ENCODE data around the gene ZNF226. TPM values are rescaled to one million over a fixed set of nuclear protein-coding genes. Genes with fewer than 3 reads are reported as not detected.
"Not testable (repeated sequence)": the region's sequence is repeated elsewhere in the genome, so short reads cannot be mapped to it uniquely, and the experiment has no call there.

ZNF226 gene
- total and polyA plus RNA-seq, 9 of the 15 experiments (the other 6 are each of a cell fraction or from before 2014, with no cell fraction given), result 6.2 to 19.4 (median 9.3) TPM

DNA sequence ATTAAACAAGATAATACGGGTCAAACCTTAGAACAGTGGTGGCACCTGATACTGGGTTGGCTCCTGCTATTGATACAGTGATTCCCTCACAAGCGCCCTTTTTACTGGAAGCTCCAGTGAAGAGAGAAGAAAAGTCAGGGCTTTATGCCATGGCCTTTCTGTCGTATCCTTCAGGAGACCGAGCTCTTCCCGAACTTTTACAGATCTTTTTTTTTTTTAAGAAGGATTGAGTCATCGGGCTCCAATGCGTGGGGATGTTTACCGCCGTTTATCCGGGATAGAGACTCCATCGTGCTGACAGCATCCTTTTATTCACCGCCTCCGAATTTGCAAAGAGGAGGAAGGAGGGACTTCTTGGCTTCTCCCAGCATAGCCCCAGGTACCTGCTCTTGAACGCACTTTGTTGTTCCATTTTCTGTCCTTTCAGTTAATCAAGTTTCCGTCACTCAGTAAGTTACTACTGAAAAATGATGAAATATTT, 48.0 kb downstream of the ZNF226 start (continued):
- TF ChIP-seq, protein P1, sequence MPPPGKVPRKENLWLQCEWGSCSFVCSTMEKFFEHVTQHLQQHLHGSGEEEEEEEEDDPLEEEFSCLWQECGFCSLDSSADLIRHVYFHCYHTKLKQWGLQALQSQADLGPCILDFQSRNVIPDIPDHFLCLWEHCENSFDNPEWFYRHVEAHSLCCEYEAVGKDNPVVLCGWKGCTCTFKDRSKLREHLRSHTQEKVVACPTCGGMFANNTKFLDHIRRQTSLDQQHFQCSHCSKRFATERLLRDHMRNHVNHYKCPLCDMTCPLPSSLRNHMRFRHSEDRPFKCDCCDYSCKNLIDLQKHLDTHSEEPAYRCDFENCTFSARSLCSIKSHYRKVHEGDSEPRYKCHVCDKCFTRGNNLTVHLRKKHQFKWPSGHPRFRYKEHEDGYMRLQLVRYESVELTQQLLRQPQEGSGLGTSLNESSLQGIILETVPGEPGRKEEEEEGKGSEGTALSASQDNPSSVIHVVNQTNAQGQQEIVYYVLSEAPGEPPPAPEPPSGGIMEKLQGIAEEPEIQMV (tag; conservative IDR thresholded peaks at IDR 0.05; ENCODE audit: low read depth), result no peak
- no peak for TF ChIP-seq CBX5 (IDR thresholded peaks at IDR 0.05; ENCODE audit: borderline replicate concordance, low read depth)
- TF ChIP-seq TBP (optimal IDR thresholded peaks at IDR 0.05; ENCODE audit: low read depth, low read length), result no peak
- TF ChIP-seq HNRNPUL1 (IDR thresholded peaks at IDR 0.05; ENCODE audit: low read length), result no peak
- no peak for TF ChIP-seq PURB (CRISPR knock-in tag; IDR thresholded peaks at IDR 0.05; ENCODE audit: low read depth)

DNA sequence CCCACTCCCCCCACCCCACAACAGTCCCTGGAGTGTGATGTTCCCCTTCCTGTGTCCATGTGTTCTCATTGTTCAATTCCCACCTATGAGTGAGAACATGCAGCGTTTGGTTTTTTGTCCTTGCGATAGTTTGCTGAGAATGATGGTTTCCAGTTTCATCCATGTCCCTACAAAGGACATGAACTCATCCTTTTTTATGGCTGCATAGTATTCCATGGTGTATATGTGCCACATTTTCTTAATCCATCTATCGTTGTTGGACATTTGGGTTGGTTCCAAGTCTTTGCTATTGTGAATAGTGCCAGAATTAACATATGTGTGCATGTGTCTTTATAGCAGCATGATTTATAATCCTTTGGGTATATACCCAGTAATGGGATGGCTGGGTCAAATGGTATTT, 55.0 kb downstream of the ZNF226 start:
- H3K27ac ChIP-seq (ENCODE audit: extremely low read depth, low read depth, low read length); H3K4me2 ChIP-seq (ENCODE audit: insufficient read depth, low read length); DNase-seq (ENCODE audit: extremely low read depth in 1 of 4, low spot score in 3 of 4); H3K36me3 ChIP-seq (ENCODE audit: control insufficient read depth, insufficient read depth, low read length); ATAC-seq; in situ Hi-C loops (cut with MboI); H3K9ac ChIP-seq (ENCODE audit: insufficient read depth in 1 of 2, low read depth in 2 of 2, low read length in 2 of 2); POLR2A ChIA-PET; H3K9me1 ChIP-seq (ENCODE audit: control insufficient read depth, insufficient read depth, low read length); H3K27me3 ChIP-seq (ENCODE audit: control insufficient read depth in 2 of 2, insufficient read depth in 2 of 2, low read length in 2 of 2); BruUV-seq (replicated peaks); CTCF ChIA-PET (ENCODE audit: low intra/inter-chr PET ratio); H2AFZ ChIP-seq (ENCODE audit: low read depth, low read length); H3K79me2 ChIP-seq (ENCODE audit: control insufficient read depth, insufficient read depth, low read length); H4K20me1 ChIP-seq (replicated peaks; ENCODE audit: control insufficient read depth, insufficient read depth, low read length); FAIRE-seq; H3K4me1 ChIP-seq (replicated peaks in 1 of 2; ENCODE audit: control insufficient read depth in 2 of 2, insufficient read depth in 2 of 2, low read length in 2 of 2); H3K9me3 ChIP-seq (replicated peaks; ENCODE audit: control insufficient read depth, insufficient read depth, low read depth, low read length); H3K4me3 ChIP-seq: not testable (repeated sequence)
- TF ChIP-seq BCOR (IDR thresholded peaks at IDR 0.05), result peak; percentile 17; the same call in 1 of the 2 replicates
- 0 out of 4 replicates have a peak, but pooled peaks of 1 of the 2 experiments have one; percentile 24 for TF ChIP-seq KDM1A (IDR thresholded peaks at IDR 0.05)
- intact Hi-C loops (cut with micrococcal nuclease), result loop anchor here (10.0 kb wide), 1 partner anchor 85 kb away; the partner anchor contains the start of gene ZNF235
- WGBS (ENCODE audit: insufficient coverage, low coverage, missing lambda C conversion rate), result 47% methylated on average over 1 of the region's 3 CpGs

DNA sequence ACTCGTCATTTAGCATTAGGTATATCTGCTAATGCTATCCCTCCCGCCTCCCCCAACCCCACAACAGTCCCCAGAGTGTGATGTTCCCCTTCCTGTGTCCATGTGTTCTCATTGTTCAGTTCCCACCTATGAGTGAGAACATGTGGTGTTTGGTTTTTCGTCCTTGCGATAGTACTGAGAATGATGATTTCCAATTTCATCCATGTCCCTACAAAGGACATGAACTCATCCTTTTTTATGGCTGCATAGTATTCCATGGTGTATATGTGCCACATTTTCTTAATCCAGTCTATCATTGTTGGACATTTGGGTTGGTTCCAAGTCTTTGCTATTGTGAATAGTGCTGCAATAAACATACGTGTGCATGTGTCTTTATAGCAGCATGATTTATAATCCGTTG, 55.9 kb downstream of the ZNF226 start:
- H3K9me1 ChIP-seq (ENCODE audit: control insufficient read depth, insufficient read depth, low read length); H3K4me3 ChIP-seq; H3K9ac ChIP-seq (ENCODE audit: insufficient read depth in 1 of 2, low read depth in 2 of 2, low read length in 2 of 2); H3K4me1 ChIP-seq (replicated peaks in 1 of 2; ENCODE audit: control insufficient read depth in 2 of 2, insufficient read depth in 2 of 2, low read length in 2 of 2); DNase-seq (ENCODE audit: extremely low read depth in 1 of 4, low spot score in 3 of 4); H3K36me3 ChIP-seq (ENCODE audit: control insufficient read depth, insufficient read depth, low read length); ATAC-seq; H3K27me3 ChIP-seq (ENCODE audit: control insufficient read depth in 2 of 2, insufficient read depth in 2 of 2, low read length in 2 of 2); H3K4me2 ChIP-seq (ENCODE audit: insufficient read depth, low read length); POLR2A ChIA-PET; H3K9me3 ChIP-seq (replicated peaks; ENCODE audit: control insufficient read depth, insufficient read depth, low read depth, low read length); FAIRE-seq; CTCF ChIA-PET (ENCODE audit: low intra/inter-chr PET ratio); H3K27ac ChIP-seq (ENCODE audit: extremely low read depth, low read depth, low read length); H3K79me2 ChIP-seq (ENCODE audit: control insufficient read depth, insufficient read depth, low read length); H4K20me1 ChIP-seq (replicated peaks; ENCODE audit: control insufficient read depth, insufficient read depth, low read length); H2AFZ ChIP-seq (ENCODE audit: low read depth, low read length); intact Hi-C loops (cut with micrococcal nuclease); in situ Hi-C loops (cut with MboI); BruUV-seq (replicated peaks): not testable (repeated sequence)
- 68% methylated on average over 5 of the region's 6 CpGs for WGBS (ENCODE audit: insufficient coverage, low coverage, missing lambda C conversion rate)
